Measurements from ENCODE around the gene KCNQ4.
A peak's percentile ranks its signal among the peaks of the same experiment; 100 is the strongest.

The KCNQ4 gene

GRCh38 chr1:40756523-40756922, 27.1 kb upstream of the KCNQ4 start:
- no peak for DNase-seq

- DNase-seq, result no peak
Observed at GRCh38 chr1:40757084-40757483, 26.5 kb upstream of the KCNQ4 start.

GRCh38 chr1:40758004-40758403, 25.6 kb upstream of the KCNQ4 start:
- no peak for DNase-seq

- no peak for DNase-seq
Observed at GRCh38 chr1:40758578-40759343, 24.8 kb upstream of the KCNQ4 start.

GRCh38 chr1:40760984-40761383, 22.6 kb upstream of the KCNQ4 start:
- no peak for DNase-seq

- DNase-seq, result no peak
Observed at GRCh38 chr1:40762144-40762923, 21.3 kb upstream of the KCNQ4 start.

- no peak for DNase-seq
Observed at GRCh38 chr1:40763742-40764532, 19.6 kb upstream of the KCNQ4 start.

- DNase-seq, result no peak
Observed at GRCh38 chr1:40764981-40765380, 18.6 kb upstream of the KCNQ4 start.

GRCh38 chr1:40766017-40766416, 17.6 kb upstream of the KCNQ4 start:
- DNase-seq, result no peak

- DNase-seq, result no peak
Observed at GRCh38 chr1:40766560-40766959, 17.0 kb upstream of the KCNQ4 start.

- no peak for DNase-seq
Observed at GRCh38 chr1:40768146-40768990, 15.2 kb upstream of the KCNQ4 start.

- no peak for DNase-seq
Observed at GRCh38 chr1:40769815-40770214, 13.8 kb upstream of the KCNQ4 start.

- DNase-seq, result no peak
Observed at GRCh38 chr1:40770296-40771070, 13.1 kb upstream of the KCNQ4 start.

- DNase-seq, result no peak
Observed at GRCh38 chr1:40772146-40772955, 11.2 kb upstream of the KCNQ4 start.

- no peak for DNase-seq
Observed at GRCh38 chr1:40773748-40774265, 9.8 kb upstream of the KCNQ4 start.

GRCh38 chr1:40774266-40774998, 9.2 kb upstream of the KCNQ4 start:
- peak in 3 of 4 experiments; percentile 35 to 64 (median 44) for DNase-seq

- no peak for DNase-seq
Observed at GRCh38 chr1:40776236-40777072, 7.1 kb upstream of the KCNQ4 start.

GRCh38 chr1:40777224-40777970, 6.2 kb upstream of the KCNQ4 start:
- no peak for DNase-seq

Data from activated naive CD4-positive, alpha-beta T cell (primary cell).